Upper lobe of right lung (tissue), 1 donor: Measurements from ENCODE around the gene CRTC1. TPM values are rescaled to one million over a fixed set of nuclear protein-coding genes. Genes with fewer than 3 reads are reported as not detected.

Experiments
- ATAC-seq: fragments of 200-7000 bp; cut with Tn5 transposase; one replicate; pipeline ENCODE4 v1.9.1; 2020; ENCODE audit warnings: mild to moderate bottlenecking, moderate library complexity
- DNase-seq: peaks from one replicate; pipeline ENCODE4 v3.0.0-alpha.2; 2020
- H3K27ac ChIP-seq: fragments of 200-600 bp; one replicate; pipeline ENCODE4 v1.8.0; 2022
- H3K27me3 ChIP-seq: fragments of 200-600 bp; one replicate; pipeline ENCODE4 v1.8.0; 2022; ENCODE audit warnings: mild to moderate bottlenecking
- H3K36me3 ChIP-seq: fragments of 200-600 bp; one replicate; pipeline ENCODE4 v1.8.0; 2022
- H3K4me1 ChIP-seq: fragments of 200-600 bp; one replicate; pipeline ENCODE4 v1.8.0; 2022
- H3K4me3 ChIP-seq: fragments of 200-600 bp; one replicate; pipeline ENCODE4 v1.8.0; 2022; ENCODE audit warnings: mild to moderate bottlenecking
- H3K9me3 ChIP-seq: fragments of 200-600 bp; one replicate; pipeline ENCODE4 v1.8.0; 2022
- intact Hi-C: fragments of 100-400 bp; cut with DNase I; formaldehyde crosslinking; loops from one replicate; pipeline ENCODE4 v1.11.0; 2022
- total RNA-seq: library from RNA; stranded (reverse); fragmentation: NEBNext Ultra II Directional; extraction: Animal tissue kit (Norgen Biotek cat#: 25700); gene quantifications from one replicate; pipeline ENCODE4 v1.2.1, GENCODE V29; 2021
- TF ChIP-seq, protein P1 (sequence below): fragments of 200-600 bp; IDR thresholded peaks from one replicate; pipeline ENCODE4 v1.8.0; 2022; ENCODE audit warnings: antibody characterized with exemption
- donor health status: DM: no; HTN: yes; CAD: no; lungs with severe emphysema.

The CRTC1 gene
- total RNA-seq, 1 donor from 2014 or later, result 13.8 TPM

DNA sequence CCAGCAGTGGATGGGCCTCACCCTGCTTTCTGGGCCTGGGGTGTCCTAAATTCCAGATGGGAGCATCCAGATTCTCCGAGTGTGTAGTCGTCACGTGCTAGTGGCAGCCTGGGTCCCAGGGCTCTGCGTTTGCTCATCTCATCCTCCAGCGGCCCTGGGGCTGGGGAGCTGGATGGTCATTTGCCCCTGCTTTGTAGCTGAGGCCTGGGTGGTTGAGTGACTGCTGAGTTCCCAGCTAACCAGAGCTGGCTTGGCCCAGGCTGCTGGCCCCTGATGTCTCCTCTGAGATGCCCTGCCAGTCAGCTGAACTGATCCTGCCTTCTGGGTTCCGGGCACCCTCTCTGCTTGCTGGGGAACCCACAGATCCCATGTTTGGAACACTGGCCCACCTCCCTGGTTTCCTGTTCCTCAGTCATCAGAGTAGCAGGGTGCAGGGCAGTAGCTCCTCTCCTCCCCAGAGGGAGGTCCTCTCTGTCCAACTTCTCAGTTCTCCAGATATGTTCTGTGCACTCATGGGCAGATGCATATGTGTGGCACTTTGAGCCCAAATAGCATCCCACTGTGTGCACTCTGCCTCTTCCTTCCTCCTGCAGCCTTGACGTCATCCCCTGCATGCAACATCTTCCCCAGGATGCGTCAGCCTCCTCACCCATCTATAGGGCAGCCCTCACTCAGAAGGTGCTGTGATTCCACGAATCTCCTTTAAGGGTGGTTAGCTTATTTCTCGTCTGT is 22.4 kb upstream of the CRTC1 start:
- no peak for ATAC-seq
- no peaks in the 10 kb centered on the region for H3K9me3 ChIP-seq
- peak overlapping the region; percentile 72 for H3K27ac ChIP-seq
- H3K4me3 ChIP-seq, result no peak overlapping the region
- DNase-seq, result no peak
- no peaks in the 10 kb centered on the region for H3K27me3 ChIP-seq
- H3K36me3 ChIP-seq, result peaks cover 17% of the 10 kb centered on the region
- peaks cover 23% of the 10 kb centered on the region for H3K4me1 ChIP-seq
- TF ChIP-seq, protein P1, sequence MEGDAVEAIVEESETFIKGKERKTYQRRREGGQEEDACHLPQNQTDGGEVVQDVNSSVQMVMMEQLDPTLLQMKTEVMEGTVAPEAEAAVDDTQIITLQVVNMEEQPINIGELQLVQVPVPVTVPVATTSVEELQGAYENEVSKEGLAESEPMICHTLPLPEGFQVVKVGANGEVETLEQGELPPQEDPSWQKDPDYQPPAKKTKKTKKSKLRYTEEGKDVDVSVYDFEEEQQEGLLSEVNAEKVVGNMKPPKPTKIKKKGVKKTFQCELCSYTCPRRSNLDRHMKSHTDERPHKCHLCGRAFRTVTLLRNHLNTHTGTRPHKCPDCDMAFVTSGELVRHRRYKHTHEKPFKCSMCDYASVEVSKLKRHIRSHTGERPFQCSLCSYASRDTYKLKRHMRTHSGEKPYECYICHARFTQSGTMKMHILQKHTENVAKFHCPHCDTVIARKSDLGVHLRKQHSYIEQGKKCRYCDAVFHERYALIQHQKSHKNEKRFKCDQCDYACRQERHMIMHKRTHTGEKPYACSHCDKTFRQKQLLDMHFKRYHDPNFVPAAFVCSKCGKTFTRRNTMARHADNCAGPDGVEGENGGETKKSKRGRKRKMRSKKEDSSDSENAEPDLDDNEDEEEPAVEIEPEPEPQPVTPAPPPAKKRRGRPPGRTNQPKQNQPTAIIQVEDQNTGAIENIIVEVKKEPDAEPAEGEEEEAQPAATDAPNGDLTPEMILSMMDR, result no peak
- intact Hi-C loops, result no loop called here

- ATAC-seq (no peak), DNase-seq (no peak)
- TF ChIP-seq, protein P1, result no peak
- Histone ChIP-seq H3K4me1 (peaks cover 23% of the 10 kb centered on the region), H3K27ac (no peak overlapping the region), H3K4me3 (no peak overlapping the region), H3K27me3 (no peaks in the 10 kb centered on the region), H3K36me3 (peaks cover 29% of the 10 kb centered on the region), H3K9me3 (no peaks in the 10 kb centered on the region)
- intact Hi-C loops, result no loop called here
These were observed 20.3 kb upstream of the CRTC1 start for GRCh38 chr19:18662972-18663732.

GRCh38 chr19:18663940-18664530 is 19.4 kb upstream of the CRTC1 start:
- no peak for ATAC-seq
- H3K27ac ChIP-seq, result no peak overlapping the region

DNA sequence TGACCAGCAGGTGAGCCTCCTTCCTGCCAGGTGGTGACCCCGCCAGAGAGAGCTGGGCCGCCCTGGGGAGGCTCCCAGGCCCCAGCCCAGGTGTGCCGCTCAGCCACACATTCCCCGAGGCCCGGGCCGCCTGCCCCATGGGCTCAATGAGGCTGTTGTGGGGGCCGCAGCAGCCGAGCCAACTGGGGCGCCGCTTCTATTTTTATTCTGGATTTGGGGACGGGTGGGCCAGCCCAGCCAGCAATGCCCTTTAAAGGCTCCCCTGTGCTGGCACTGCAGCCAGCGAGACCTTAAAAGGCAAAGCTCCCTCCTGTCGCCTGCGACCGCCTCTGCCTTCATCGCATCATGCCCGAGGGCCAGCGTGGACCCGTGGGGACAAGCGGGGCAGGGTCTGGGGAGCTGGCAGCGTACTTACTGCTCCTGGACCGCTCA is 17.7 kb upstream of the CRTC1 start:
- no peak overlapping the region for H3K27ac ChIP-seq
- DNase-seq, result no peak
- H3K27me3 ChIP-seq, result no peaks in the 10 kb centered on the region
- TF ChIP-seq, protein P1, result no peak
- H3K9me3 ChIP-seq, result no peaks in the 10 kb centered on the region
- intact Hi-C loops, result no loop called here
- H3K36me3 ChIP-seq, result peaks cover 41% of the 10 kb centered on the region
- no peaks in the 10 kb centered on the region for H3K4me1 ChIP-seq
- no peak overlapping the region for H3K4me3 ChIP-seq
- ATAC-seq, result no peak

More at GRCh38 chr19:18663940-18664530, 19.4 kb upstream of the CRTC1 start:
- no peak for DNase-seq
- intact Hi-C loops, result no loop called here
- no peaks in the 10 kb centered on the region for H3K27me3 ChIP-seq
- no peaks in the 10 kb centered on the region for H3K9me3 ChIP-seq
- H3K4me1 ChIP-seq, result peaks cover 16% of the 10 kb centered on the region
- H3K4me3 ChIP-seq, result no peak overlapping the region
- TF ChIP-seq, protein P1, result no peak
- peaks cover 38% of the 10 kb centered on the region for H3K36me3 ChIP-seq

GRCh38 chr19:18666317-18666716 is 17.2 kb upstream of the CRTC1 start:
- Histone ChIP-seq H3K27ac (no peak overlapping the region), H3K9me3 (no peaks in the 10 kb centered on the region), H3K27me3 (no peaks in the 10 kb centered on the region), H3K36me3 (peaks cover 41% of the 10 kb centered on the region), H3K4me3 (no peak overlapping the region), H3K4me1 (no peaks in the 10 kb centered on the region)
- ATAC-seq (no peak), DNase-seq (no peak)
- intact Hi-C loops, result no loop called here
- TF ChIP-seq, protein P1, result no peak
